ENCODE measurements around the gene ATP2C2. TPM values are rescaled to one million over a fixed set of nuclear protein-coding genes. Genes with fewer than 3 reads are reported as not detected.
A peak's percentile ranks its signal among the peaks of the same experiment; 100 is the strongest.
"Not testable (repeated sequence)": the region's sequence is repeated elsewhere in the genome, so short reads cannot be mapped to it uniquely, and the experiment has no call there.

Gene ATP2C2
- total RNA-seq, 2 donors from 2014 or later = 2.0 to 2.6 TPM

DNA sequence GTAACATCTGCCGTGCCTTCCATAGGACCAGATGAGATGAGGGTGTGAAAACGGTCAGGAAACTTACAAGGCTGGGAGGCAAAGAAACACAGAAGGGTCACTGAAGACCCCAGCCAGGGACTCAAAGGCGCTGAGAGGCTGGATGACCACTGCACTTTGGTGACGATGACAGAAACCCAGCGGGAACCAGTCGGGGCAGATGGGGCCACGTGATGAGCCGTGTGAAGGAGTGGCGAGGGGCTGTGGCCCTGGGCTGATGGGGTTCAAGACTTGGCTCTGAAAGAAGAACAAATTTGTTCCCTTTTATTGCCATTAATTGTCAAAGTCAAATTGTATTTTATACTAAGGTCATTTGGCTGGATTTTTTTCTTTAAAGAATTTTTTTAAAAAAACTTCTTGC, 28.6 kb upstream of the ATP2C2 start:
- Histone ChIP-seq H3K36me3 (ENCODE audit: control insufficient read depth, insufficient read depth, low read length) (no peaks in the 10 kb centered on the region), H3K4me3 (ENCODE audit: low read length) (no peak overlapping the region), H3K4me1 (ENCODE audit: control insufficient read depth, insufficient read depth, low read length) (no peaks in the 10 kb centered on the region), H3K9ac (ENCODE audit: extremely low read depth, low read length, poor library complexity, severe bottlenecking) (no peak overlapping the region), H3K27me3 (ENCODE audit: control insufficient read depth, insufficient read depth, low read length, poor library complexity, severe bottlenecking) (no peaks in the 10 kb centered on the region), H3K9me3 (ENCODE audit: control insufficient read depth, low read length) (peaks cover 10% of the 10 kb centered on the region), H3K27ac (ENCODE audit: low read depth, low read length) (no peak overlapping the region)
- no peak overlapping the region for H3K4me3 Mint-ChIP-seq
- peaks cover 7% of the 10 kb centered on the region for H3K9me3 Mint-ChIP-seq
- no peaks in the 10 kb centered on the region for H3K4me1 Mint-ChIP-seq
- TF ChIP-seq, protein P1, sequence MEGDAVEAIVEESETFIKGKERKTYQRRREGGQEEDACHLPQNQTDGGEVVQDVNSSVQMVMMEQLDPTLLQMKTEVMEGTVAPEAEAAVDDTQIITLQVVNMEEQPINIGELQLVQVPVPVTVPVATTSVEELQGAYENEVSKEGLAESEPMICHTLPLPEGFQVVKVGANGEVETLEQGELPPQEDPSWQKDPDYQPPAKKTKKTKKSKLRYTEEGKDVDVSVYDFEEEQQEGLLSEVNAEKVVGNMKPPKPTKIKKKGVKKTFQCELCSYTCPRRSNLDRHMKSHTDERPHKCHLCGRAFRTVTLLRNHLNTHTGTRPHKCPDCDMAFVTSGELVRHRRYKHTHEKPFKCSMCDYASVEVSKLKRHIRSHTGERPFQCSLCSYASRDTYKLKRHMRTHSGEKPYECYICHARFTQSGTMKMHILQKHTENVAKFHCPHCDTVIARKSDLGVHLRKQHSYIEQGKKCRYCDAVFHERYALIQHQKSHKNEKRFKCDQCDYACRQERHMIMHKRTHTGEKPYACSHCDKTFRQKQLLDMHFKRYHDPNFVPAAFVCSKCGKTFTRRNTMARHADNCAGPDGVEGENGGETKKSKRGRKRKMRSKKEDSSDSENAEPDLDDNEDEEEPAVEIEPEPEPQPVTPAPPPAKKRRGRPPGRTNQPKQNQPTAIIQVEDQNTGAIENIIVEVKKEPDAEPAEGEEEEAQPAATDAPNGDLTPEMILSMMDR (conservative IDR thresholded peaks at IDR 0.05) = no peak
- H3K27ac Mint-ChIP-seq = peak overlapping the region; percentile 17
- 86 to 90% methylated on average over 8 to 9 of the region's 9 CpGs for WGBS, 2 experiments (ENCODE audit: insufficient coverage in 1 of 2, insufficient read length in 1 of 2)
- H3K27me3 Mint-ChIP-seq (ENCODE audit: insufficient read depth) = peaks cover 5% of the 10 kb centered on the region
- no peaks in the 10 kb centered on the region for H3K36me3 Mint-ChIP-seq (ENCODE audit: low read depth)
- DNase-seq = no peak

GRCh38 chr16:84340325-84341040, 27.9 kb upstream of the ATP2C2 start:
- H3K36me3 ChIP-seq (ENCODE audit: control insufficient read depth, insufficient read depth, low read length) = no peaks in the 10 kb centered on the region
- no peak overlapping the region for H3K4me3 Mint-ChIP-seq
- peaks cover 5% of the 10 kb centered on the region for H3K27me3 Mint-ChIP-seq (ENCODE audit: insufficient read depth)
- no peak overlapping the region for H3K27ac Mint-ChIP-seq
- H3K9ac ChIP-seq (ENCODE audit: extremely low read depth, low read length, poor library complexity, severe bottlenecking) = no peak overlapping the region
- TF ChIP-seq, protein P1 (conservative IDR thresholded peaks at IDR 0.05) = peak; percentile 26
- H3K4me1 Mint-ChIP-seq = no peaks in the 10 kb centered on the region
- no peak for DNase-seq
- no peaks in the 10 kb centered on the region for H3K4me1 ChIP-seq (ENCODE audit: control insufficient read depth, insufficient read depth, low read length)
- H3K9me3 ChIP-seq (ENCODE audit: control insufficient read depth, low read length) = peaks cover 10% of the 10 kb centered on the region
- peaks cover 7% of the 10 kb centered on the region for H3K9me3 Mint-ChIP-seq
- H3K27me3 ChIP-seq (ENCODE audit: control insufficient read depth, insufficient read depth, low read length, poor library complexity, severe bottlenecking) = no peaks in the 10 kb centered on the region
- H3K27ac ChIP-seq (ENCODE audit: low read depth, low read length) = no peak overlapping the region
- H3K36me3 Mint-ChIP-seq (ENCODE audit: low read depth) = no peaks in the 10 kb centered on the region
- WGBS, 2 experiments (ENCODE audit: insufficient coverage in 1 of 2, insufficient read length in 1 of 2) = 90 to 97% methylated on average over 9 to 18 of the region's 18 CpGs
- no peak overlapping the region for H3K4me3 ChIP-seq (ENCODE audit: low read length)

DNA sequence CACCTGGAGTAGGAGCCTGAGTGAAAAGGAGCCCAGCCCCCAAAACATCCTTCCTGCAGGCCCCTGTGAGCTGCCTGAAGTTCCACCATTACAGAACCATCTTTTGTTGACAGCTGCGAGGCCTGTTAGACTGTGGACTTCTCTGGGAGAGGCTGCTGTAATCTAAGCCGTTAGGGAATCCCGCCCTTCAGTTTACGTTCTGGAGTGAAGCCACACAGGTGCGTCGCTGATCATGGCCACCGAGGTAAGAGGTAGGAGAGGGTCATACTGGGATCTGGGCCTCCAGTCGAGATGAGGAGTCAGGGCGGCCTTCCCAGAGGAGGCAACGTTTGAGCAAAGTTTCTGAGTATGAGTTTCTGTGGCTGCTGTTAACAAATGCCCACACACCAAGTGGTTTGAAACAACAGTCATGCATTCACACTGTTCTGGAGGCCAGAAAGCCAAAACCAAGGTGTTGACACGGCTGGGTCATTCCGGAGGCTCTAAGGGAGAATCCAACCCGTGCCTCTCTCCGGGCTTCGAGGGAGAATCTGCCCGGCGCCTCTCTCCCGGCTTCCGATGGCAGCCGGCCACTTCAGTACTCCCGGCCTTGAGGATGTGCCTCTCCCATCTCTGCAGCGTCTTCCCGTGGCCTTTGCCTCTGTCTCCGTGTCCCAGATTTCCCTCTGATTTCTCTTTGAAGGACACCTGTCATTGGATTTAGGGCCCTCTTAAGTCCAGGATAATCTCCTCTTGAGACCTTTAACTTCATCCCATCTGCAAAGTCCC, 26.6 kb upstream of the ATP2C2 start:
- Mint-ChIP-seq H3K4me1 (no peaks in the 10 kb centered on the region), H3K27ac (no peak overlapping the region), H3K4me3 (no peak overlapping the region), H3K27me3 (ENCODE audit: insufficient read depth) (peaks cover 6% of the 10 kb centered on the region), H3K9me3 (peaks cover 7% of the 10 kb centered on the region), H3K36me3 (ENCODE audit: low read depth) (no peaks in the 10 kb centered on the region)
- TF ChIP-seq, protein P1 (conservative IDR thresholded peaks at IDR 0.05) = no peak
- Histone ChIP-seq H3K36me3 (ENCODE audit: control insufficient read depth, insufficient read depth, low read length) (no peaks in the 10 kb centered on the region), H3K4me3 (ENCODE audit: low read length) (no peak overlapping the region), H3K9me3 (ENCODE audit: control insufficient read depth, low read length) (peaks cover 10% of the 10 kb centered on the region), H3K27me3 (ENCODE audit: control insufficient read depth, insufficient read depth, low read length, poor library complexity, severe bottlenecking) (no peaks in the 10 kb centered on the region), H3K4me1 (ENCODE audit: control insufficient read depth, insufficient read depth, low read length) (no peaks in the 10 kb centered on the region), H3K9ac (ENCODE audit: extremely low read depth, low read length, poor library complexity, severe bottlenecking) (no peak overlapping the region), H3K27ac (ENCODE audit: low read depth, low read length) (no peak overlapping the region)
- DNase-seq = peak; percentile 35
- WGBS, 2 experiments (ENCODE audit: insufficient coverage in 1 of 2, insufficient read length in 1 of 2) = 93% methylated on average over 21 to 24 of the region's 24 CpGs

- not testable (repeated sequence) for H3K4me3 Mint-ChIP-seq; H3K4me1 Mint-ChIP-seq; H3K27ac ChIP-seq (ENCODE audit: low read depth, low read length); H3K4me3 ChIP-seq (ENCODE audit: low read length); H3K27ac Mint-ChIP-seq; H3K4me1 ChIP-seq (ENCODE audit: control insufficient read depth, insufficient read depth, low read length); DNase-seq; H3K9me3 Mint-ChIP-seq; H3K9ac ChIP-seq (ENCODE audit: extremely low read depth, low read length, poor library complexity, severe bottlenecking); H3K36me3 Mint-ChIP-seq (ENCODE audit: low read depth); H3K9me3 ChIP-seq (ENCODE audit: control insufficient read depth, low read length); H3K27me3 Mint-ChIP-seq (ENCODE audit: insufficient read depth); H3K36me3 ChIP-seq (ENCODE audit: control insufficient read depth, insufficient read depth, low read length); H3K27me3 ChIP-seq (ENCODE audit: control insufficient read depth, insufficient read depth, low read length, poor library complexity, severe bottlenecking)
- 89 to 98% methylated on average over 10 of the region's 10 CpGs for WGBS, 2 experiments (ENCODE audit: insufficient coverage in 1 of 2, insufficient read length in 1 of 2)
These were observed 24.5 kb upstream of the ATP2C2 start for GRCh38 chr16:84343800-84344199.
